Effector memory CD8-positive, alpha-beta T cell (primary cell): ENCODE results near the gene CCND1.

Experiments
- ATAC-seq: fragments of 150-1000 bp; cut with Tn5 transposase; replicated peaks from 2 replicates; pipeline ENCODE4 v1.10.0; 2021; ENCODE audit warnings: mild to moderate bottlenecking, moderate library complexity
- DNase-seq, 3 experiments: peaks; one replicate each; pipeline ENCODE4 v3.0.0; 2021
- H3K27ac Mint-ChIP-seq, 2 donors: one replicate each; pipeline ENCODE4 v1.8.0; 2022; ENCODE audit warnings: mild to moderate bottlenecking in 2 of 2, mixed read lengths in 2 of 2, moderate library complexity in 2 of 2
- H3K27me3 Mint-ChIP-seq, 2 donors: one replicate each; pipeline ENCODE4 v1.8.0; 2022; ENCODE audit warnings: mixed read lengths in 2 of 2
- H3K36me3 Mint-ChIP-seq: one replicate; pipeline ENCODE4 v1.8.0; 2022; ENCODE audit warnings: mild to moderate bottlenecking, moderate library complexity, mixed read lengths; ENCODE audit not compliant: insufficient read depth
- H3K4me1 Mint-ChIP-seq, 2 donors: one replicate each; pipeline ENCODE4 v1.8.0; 2022; ENCODE audit warnings: low read depth in 2 of 2, mixed read lengths in 2 of 2
- H3K4me3 Mint-ChIP-seq, 2 donors: one replicate each; pipeline ENCODE4 v1.8.0; 2022; ENCODE audit warnings: mild to moderate bottlenecking in 2 of 2, mixed read lengths in 2 of 2, moderate library complexity in 2 of 2
- H3K9me3 Mint-ChIP-seq, 2 donors: one replicate each; pipeline ENCODE4 v1.8.0; 2022; ENCODE audit warnings: mixed read lengths in 2 of 2

The CCND1 gene

DNA sequence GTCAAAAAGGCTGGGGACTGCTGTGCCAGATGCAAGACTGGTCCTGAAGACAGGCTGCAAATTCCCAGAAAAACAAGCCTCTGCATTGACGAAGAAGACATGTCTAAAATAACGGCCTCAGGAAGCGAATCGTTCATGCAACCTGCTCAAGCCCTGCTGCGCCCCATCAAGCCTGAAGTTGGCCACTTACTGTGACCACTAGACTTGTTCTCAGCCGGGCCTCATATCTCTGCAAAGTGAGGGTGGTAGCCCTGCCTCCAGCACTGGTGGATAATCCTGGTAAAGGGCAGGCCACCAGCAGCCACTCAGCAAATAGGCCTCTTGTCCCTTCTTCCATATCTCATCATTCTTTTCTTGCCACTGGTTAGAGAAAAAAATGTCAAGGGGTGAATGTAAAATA is 22.4 kb downstream of the CCND1 start:
- H3K36me3 Mint-ChIP-seq: peaks cover 26% of the 10 kb centered on the region
- DNase-seq: no peak
- H3K4me3 Mint-ChIP-seq: no peak overlapping the region
- peaks cover 3 to 13% of the 10 kb centered on the region in 2 donors for H3K4me1 Mint-ChIP-seq
- no peaks in the 10 kb centered on the region for H3K27me3 Mint-ChIP-seq
- H3K9me3 Mint-ChIP-seq: no peaks in the 10 kb centered on the region
- ATAC-seq: no peak
- H3K27ac Mint-ChIP-seq: peak overlapping the region in 1 of 2 donors; percentile 38

DNA sequence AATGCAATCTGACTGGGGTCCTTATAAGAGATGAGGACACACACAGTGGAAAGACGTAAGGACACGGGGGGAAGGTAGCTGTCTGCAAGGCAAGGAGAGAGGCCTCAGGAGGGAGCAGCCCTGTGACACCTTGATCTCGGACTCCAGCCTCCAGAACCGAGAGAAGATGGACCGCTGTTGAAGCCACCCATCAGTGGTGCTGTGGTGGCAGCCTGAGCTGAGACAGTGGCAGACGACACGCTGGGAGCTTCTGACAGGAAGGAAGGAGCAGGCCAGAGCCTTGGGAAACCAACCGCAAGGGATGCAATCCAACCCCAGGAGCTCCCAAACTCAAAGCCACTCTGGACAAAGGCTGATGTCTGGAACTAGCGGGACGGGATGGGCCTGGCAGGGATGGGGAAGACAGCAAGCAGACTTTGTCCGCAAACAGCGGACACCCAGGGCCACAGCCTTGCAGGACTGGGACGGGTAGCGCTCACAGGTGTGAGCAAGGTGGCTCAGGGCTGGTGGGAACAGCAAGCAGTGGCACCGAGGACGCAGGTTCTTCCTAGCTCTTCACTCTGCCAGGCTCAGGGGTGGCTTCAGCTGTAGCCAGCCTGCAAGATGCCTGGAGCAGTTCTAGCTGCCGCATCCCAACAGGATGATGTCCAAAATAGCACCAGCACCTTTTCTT is 23.3 kb downstream of the CCND1 start:
- Mint-ChIP-seq H3K9me3 (no peaks in the 10 kb centered on the region), H3K27ac (peak overlapping the region in 1 of 2 donors; percentile 48), H3K36me3 (peaks cover 31% of the 10 kb centered on the region), H3K4me3 (no peak overlapping the region), H3K27me3 (no peaks in the 10 kb centered on the region), H3K4me1 (peaks cover 3 to 15% of the 10 kb centered on the region in 2 donors)
- ATAC-seq: no peak
- DNase-seq: no peak

DNA sequence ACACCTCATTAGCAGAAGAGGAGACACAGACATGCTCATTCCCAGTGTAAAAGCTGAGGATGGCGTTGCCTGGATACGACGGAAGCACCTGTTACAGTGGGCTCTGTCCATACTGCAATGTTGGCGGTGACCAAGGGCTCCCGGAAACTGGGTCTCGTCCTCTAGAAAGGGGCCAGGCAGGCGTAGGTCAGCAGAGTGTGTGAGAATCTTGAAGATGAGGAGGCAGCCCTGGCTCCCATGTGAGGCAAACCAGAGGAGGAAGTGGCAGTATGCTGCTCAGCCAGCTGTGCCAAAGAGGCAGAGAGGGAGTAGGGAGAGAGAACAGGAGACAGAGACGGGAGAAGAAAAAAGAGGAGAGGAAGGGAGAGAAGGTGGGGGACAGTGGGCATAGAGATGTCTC is 23.9 kb downstream of the CCND1 start:
- no peak for ATAC-seq
- Mint-ChIP-seq H3K4me3 (no peak overlapping the region), H3K36me3 (peaks cover 31% of the 10 kb centered on the region), H3K27ac (no peak overlapping the region), H3K27me3 (no peaks in the 10 kb centered on the region), H3K4me1 (peaks cover 5 to 15% of the 10 kb centered on the region in 2 donors), H3K9me3 (no peaks in the 10 kb centered on the region)
- DNase-seq: no peak

DNA sequence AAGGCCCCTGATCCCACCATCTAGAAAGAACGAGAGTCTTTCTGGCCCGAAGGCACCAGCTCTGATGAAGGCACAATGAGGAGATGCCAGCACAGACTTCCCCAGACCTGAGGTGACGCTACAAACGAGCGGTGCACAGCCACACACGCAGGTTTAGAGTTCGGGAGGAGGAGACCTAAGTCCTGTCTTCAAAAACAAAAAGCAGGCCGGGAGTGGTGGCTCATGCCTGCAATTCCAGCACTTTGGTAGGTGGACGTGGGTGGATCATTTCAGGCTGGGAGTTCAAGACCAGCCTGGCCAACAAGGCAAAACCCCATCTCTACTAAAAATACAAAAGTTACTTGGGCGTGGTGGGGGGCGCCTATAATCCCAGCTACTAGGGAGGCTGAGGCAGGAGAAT is 24.7 kb downstream of the CCND1 start:
- DNase-seq (no peak), ATAC-seq (no peak)
- H3K4me3 Mint-ChIP-seq: no peak overlapping the region
- H3K27ac Mint-ChIP-seq: no peak overlapping the region
- H3K9me3 Mint-ChIP-seq: no peaks in the 10 kb centered on the region
- H3K4me1 Mint-ChIP-seq: peaks cover 12 to 19% of the 10 kb centered on the region in 2 donors
- peaks cover 33% of the 10 kb centered on the region for H3K36me3 Mint-ChIP-seq
- H3K27me3 Mint-ChIP-seq: no peaks in the 10 kb centered on the region

DNA sequence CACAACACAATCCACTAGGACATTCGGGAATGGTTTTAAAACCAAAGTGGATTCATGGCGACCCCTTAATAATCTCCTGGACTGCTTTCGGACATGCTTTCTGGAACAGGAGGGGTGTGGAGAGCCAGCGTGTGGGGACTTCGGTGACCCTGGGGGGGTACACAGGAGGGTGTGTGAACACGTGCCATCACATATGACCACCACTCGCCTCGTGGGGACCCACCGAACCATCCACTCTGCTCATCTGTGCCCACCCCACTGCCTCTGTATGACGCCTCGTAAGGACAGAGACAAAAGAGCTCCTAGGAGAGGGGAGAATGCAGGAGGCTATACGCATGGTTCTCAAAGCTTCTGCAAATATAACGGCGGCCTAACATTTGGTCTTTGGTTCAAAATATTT is 25.3 kb downstream of the CCND1 start:
- Mint-ChIP-seq H3K4me1 (peaks cover 12 to 19% of the 10 kb centered on the region in 2 donors), H3K9me3 (no peaks in the 10 kb centered on the region), H3K27me3 (no peaks in the 10 kb centered on the region), H3K36me3 (peaks cover 39% of the 10 kb centered on the region), H3K27ac (no peak overlapping the region), H3K4me3 (no peak overlapping the region)
- ATAC-seq (no peak), DNase-seq (no peak)

DNA sequence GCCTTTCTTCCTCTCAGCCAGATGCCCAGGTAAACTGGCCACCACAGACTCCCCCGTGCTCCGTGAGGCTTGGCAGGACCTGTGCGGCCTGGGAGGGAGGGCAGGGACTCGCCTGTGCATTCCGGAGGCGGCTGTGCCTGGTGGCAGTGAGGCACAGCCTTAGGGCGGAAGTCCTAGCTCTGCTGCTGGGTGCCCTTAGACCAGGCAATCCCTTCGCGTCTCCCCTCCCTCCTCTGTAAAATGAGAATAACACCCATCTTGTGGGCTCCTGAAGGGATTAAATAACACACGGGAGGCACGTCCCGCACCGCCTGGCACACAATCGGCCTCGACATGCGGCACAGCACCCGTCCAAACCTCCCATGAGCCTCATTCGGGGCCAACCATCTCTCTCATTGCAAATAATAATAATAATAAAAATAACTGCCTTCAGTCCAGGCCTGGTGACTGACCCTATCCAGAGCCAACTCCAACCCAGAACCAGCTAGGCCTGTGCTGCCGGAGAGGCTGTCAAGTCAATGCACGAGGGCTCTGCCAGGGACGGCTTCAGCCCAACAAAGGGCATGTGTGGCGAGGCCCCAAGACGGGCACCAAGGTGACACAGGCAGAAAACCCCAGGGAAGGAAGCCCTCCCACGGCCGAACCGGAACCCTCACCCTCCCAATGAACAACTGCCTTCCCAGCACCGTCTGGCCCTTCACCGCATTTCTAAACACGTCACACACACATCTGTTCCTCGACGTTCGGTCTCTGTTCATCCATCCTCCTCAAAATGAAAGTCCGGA is 26.0 kb downstream of the CCND1 start:
- H3K4me3 Mint-ChIP-seq: no peak overlapping the region
- no peak overlapping the region for H3K27ac Mint-ChIP-seq
- H3K36me3 Mint-ChIP-seq: peaks cover 42% of the 10 kb centered on the region
- peaks cover 17 to 21% of the 10 kb centered on the region in 2 donors for H3K4me1 Mint-ChIP-seq
- no peaks in the 10 kb centered on the region for H3K27me3 Mint-ChIP-seq
- DNase-seq (no peak), ATAC-seq (no peak)
- H3K9me3 Mint-ChIP-seq: no peaks in the 10 kb centered on the region

DNA sequence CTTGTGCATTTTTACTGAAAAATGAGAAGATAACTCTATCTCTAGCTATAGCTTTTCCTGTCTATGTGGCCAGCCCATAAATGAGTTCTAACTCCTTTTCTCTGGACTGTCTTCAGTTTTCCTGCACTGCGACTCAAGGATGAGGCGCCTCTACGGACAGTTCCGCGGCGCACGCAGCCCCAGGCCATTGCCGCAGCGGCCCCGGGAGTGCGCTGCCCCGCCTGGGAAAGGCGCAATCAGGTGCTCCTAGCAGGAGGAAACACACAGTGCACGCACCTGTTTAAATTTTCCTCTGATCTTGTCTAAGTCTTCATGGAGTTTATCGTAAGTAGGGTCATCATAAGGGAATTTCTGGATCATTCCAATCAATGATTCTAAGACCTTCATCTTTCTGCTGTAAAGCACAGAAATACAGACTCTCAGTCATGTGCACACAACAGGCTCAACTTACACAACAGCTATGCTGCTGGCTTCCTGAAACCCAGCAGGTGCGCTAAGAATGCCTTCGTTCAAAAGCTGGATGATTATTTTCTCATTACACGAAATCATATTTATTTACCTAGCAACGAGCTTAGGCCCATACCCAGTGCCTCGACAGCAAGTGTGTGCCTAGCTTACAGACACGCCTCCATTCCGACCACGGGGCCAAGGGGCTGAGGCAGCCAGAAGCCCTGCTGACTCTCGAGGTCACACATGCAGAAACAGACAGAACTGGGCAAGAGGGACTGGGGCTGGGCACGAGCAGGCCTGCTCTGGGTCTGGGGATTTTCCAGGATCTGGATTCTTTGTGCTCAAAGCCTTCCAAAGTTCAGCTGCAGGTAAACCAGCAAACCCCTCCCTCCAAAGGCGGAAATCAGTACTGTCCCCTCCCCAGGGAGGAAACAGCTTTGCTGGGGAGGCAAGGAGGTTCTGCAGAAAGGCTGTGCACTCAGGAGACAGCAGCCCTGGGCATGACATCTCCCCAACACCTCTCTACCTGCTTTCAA is 27.0 kb downstream of the CCND1 start:
- Mint-ChIP-seq H3K27me3 (no peaks in the 10 kb centered on the region), H3K4me1 (peaks cover 19 to 27% of the 10 kb centered on the region in 2 donors), H3K4me3 (no peak overlapping the region), H3K36me3 (peaks cover 46% of the 10 kb centered on the region), H3K27ac (no peak overlapping the region), H3K9me3 (no peaks in the 10 kb centered on the region)
- DNase-seq (no peak), ATAC-seq (no peak)

DNA sequence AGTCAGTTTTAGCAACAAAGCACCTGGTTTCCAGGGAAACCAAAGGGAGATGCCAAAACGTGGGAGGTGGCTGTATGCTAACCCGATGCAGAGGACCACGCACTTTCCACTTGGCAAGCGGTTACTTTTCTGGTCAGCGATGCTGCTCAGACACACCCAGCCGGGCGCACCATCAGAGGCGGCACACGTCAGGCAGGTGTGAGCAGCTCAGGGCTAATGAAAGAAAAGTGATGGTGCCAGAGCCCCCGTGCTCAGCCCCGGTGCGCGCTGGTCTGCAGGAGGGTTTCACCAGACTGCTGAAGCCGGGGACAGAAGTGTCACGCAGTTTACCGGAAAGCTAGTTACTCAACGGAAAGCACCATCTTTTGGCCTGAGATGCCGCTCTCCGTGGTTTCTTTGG is 28.5 kb downstream of the CCND1 start:
- Mint-ChIP-seq H3K4me3 (no peak overlapping the region), H3K27me3 (no peaks in the 10 kb centered on the region), H3K36me3 (peaks cover 47% of the 10 kb centered on the region), H3K4me1 (peaks cover 25 to 31% of the 10 kb centered on the region in 2 donors), H3K27ac (peak overlapping the region; percentile 49 to 77), H3K9me3 (no peaks in the 10 kb centered on the region)
- DNase-seq (no peak), ATAC-seq (no peak)

DNA sequence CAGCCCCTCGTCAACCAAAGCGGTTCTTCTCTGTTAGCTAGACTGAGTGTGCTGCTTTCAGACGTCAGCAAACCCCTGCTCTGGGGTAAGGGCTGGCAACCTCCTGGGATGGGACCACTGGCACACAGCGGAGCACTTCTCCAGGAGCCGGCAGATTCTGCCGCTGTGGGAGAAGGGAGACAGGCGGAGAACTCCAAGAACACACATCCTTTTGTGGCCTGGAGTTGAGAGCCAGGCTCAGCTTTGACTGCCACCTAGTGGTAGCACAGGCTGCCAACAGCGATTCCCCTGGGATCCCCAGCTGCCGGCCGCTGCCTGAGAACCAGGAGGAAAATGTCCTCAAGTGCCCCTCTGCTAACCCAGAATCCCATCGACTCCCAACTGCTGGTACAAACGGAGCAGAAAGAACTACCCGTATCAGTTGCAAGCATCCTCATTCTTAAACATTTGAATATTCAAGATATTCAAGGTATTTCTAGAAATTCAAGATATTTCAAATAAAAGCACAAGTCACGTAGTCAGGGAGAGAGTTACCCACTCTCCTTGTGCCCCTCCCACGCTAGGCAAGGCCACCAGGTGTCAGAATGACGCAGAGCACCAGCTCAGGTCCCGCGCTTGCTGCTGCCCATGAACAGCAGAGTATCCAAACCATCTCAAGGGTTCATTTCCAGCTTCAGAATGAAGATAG is 29.3 kb downstream of the CCND1 start:
- H3K27me3 Mint-ChIP-seq: no peaks in the 10 kb centered on the region
- H3K36me3 Mint-ChIP-seq: peaks cover 54% of the 10 kb centered on the region
- H3K4me1 Mint-ChIP-seq: peaks cover 27 to 34% of the 10 kb centered on the region in 2 donors
- no peak overlapping the region for H3K4me3 Mint-ChIP-seq
- ATAC-seq: peak; percentile 15
- peak overlapping the region; percentile 53 to 77 for H3K27ac Mint-ChIP-seq
- no peaks in the 10 kb centered on the region for H3K9me3 Mint-ChIP-seq
- peak; percentile 39 to 56 (median 49) for DNase-seq

DNA sequence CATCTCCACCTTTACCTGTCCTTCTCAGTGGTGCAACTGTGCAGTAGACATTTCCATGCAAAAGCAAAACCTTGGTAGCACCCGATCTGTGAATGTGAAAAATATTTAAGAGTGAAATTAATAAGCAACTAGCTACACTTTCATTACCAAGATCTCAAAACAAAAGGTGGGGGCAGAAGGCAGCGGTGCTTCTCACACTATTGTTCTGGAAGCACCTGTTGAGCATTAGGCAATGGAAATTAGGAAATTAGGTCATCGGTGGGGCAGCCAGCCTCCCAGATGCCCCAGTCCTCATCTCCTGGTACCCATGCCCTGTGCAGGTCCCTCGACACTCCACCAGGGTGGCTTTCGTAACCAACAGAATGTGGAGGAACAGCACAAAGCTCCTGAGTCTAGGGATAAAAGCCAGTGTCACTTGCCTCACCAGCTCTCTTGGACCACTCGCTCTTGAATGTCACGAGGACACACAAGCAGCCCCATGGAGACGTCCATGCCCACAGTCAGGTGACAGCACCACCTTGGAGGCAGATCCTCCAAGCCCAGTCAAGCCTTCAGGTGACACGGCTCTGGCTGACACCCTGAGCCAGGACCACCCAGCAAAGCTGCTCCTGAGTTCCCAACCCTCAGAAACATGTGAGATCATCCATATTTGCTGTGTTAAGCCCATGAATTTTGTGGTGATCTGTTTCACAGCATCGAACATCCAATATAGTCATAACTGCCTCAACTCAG is 30.9 kb downstream of the CCND1 start:
- DNase-seq (no peak), ATAC-seq (no peak)
- Mint-ChIP-seq H3K4me1 (peaks cover 30 to 38% of the 10 kb centered on the region in 2 donors), H3K27ac (peak overlapping the region; percentile 31 to 51), H3K36me3 (peaks cover 55% of the 10 kb centered on the region), H3K27me3 (no peaks in the 10 kb centered on the region), H3K9me3 (no peaks in the 10 kb centered on the region), H3K4me3 (no peak overlapping the region)

DNA sequence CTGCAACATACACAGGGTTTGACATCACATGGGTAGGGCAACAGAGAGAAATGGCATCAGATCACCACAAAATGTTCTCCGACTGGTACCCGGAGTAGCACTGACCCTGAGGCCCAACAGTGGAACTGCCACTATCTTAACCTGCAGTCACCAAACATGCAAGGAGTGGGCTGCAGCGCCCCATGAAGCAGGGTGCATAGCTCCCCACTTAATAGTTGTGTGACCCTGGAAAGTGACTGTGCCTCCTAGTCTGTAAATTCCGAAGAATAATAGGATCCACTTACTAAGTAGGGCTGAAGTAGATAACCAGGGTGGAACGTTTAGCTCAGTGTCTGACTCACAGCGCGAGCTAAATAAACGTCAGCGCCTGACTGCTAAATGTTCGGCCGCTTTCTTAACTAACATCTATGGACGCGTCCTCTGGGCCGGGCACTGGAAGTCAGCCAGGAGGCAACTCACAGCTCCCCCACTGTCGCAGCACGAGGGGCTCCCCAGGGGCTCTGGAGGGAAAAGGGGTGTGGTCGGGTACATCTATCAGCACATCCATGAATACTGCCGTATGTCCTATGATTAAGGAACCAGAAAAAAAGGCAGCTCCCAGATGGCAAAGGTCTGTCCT is 33.4 kb downstream of the CCND1 start:
- Mint-ChIP-seq H3K4me3 (peak overlapping the region; percentile 89 to 98), H3K4me1 (peaks cover 28 to 31% of the 10 kb centered on the region in 2 donors), H3K9me3 (no peaks in the 10 kb centered on the region), H3K36me3 (peaks cover 38% of the 10 kb centered on the region), H3K27ac (peak overlapping the region; percentile 85 to 98), H3K27me3 (no peaks in the 10 kb centered on the region)
- DNase-seq (peak in 1 of 3 experiments; percentile 7), ATAC-seq (no peak)
